Right atrium auricular region (tissue), 2 donors: ENCODE data around the gene EREG. TPM values are rescaled to one million over a fixed set of nuclear protein-coding genes. Genes with fewer than 3 reads are reported as not detected.

ENCODE experiments used
- DNase-seq: peaks from one replicate; pipeline ENCODE4 v3.0.0-alpha.2; 2019; ENCODE audit warnings: low spot score
- H3K27ac ChIP-seq, 2 donors: fragments of 200-600 bp; sonication (generic); 1 replicate in 1 of 2; 2 replicates in 1 of 2; pipeline ENCODE4 v1.5.1; 2016 to 2019
- H3K27me3 ChIP-seq, 2 donors: fragments of 200-600 bp; sonication (generic); one replicate each; pipeline versions ENCODE4 v1.5.1 to v1.6.0; 2017 to 2019
- H3K36me3 ChIP-seq: fragments of 200-600 bp; sonication (generic); one replicate; pipeline ENCODE4 v1.5.1; 2016
- H3K4me1 ChIP-seq, 2 donors: fragments of 200-600 bp; sonication (generic); one replicate each; pipeline versions ENCODE4 v1.5.1 to v1.6.0; 2017 to 2019
- H3K4me3 ChIP-seq, 2 donors: fragments of 200-600 bp; sonication (generic); 1 replicate in 1 of 2; 2 replicates in 1 of 2; pipeline ENCODE4 v1.5.1; 2017 to 2019; ENCODE audit warnings: mild to moderate bottlenecking in 1 of 2, moderate library complexity in 1 of 2
- H3K9me3 ChIP-seq, 2 donors: fragments of 200-600 bp; sonication (generic); one replicate each; pipeline ENCODE4 v1.5.1; 2019
- total RNA-seq, 2 donors: library from RNA; depleted of rRNA; stranded (reverse); fragments of >200 nt; gene quantifications; one replicate each; pipeline ENCODE4 v1.1.0, GENCODE V29; 2016
- TF ChIP-seq, protein P1 (sequence below), 2 donors: fragments of 200-600 bp; sonication (generic); IDR thresholded peaks; one replicate each; pipeline ENCODE4 v1.5.1; 2019; ENCODE audit warnings: antibody characterized with exemption in 2 of 2

Gene EREG
- total RNA-seq, 2 donors from 2014 or later: 0.31 to 3.1 TPM

DNA sequence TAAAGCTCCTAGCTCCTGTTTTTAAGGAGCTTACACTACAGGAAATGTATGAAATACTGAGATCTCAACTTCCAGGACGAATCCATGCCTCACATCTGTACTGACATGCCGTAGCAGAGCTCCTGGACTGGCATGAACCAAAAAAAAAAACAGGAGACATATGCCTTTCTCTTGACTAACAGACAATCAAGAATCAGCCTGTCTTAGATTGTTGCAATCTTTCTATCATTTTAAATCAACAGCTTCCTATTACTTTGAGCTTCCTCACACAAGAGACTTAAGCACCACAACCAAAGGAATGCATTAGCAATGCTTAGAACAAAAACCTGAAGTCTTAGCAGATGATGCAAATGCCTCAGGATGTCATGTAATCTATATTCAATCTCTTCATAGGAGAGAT lies 45.3 kb downstream of the EREG start:
- DNase-seq: no peak
- Histone ChIP-seq H3K36me3 (no peaks in the 10 kb centered on the region), H3K4me3 (no peak overlapping the region), H3K4me1 (no peaks in the 10 kb centered on the region), H3K27me3 (no peaks in the 10 kb centered on the region), H3K9me3 (no peaks in the 10 kb centered on the region), H3K27ac (no peak overlapping the region)
- TF ChIP-seq, protein P1, sequence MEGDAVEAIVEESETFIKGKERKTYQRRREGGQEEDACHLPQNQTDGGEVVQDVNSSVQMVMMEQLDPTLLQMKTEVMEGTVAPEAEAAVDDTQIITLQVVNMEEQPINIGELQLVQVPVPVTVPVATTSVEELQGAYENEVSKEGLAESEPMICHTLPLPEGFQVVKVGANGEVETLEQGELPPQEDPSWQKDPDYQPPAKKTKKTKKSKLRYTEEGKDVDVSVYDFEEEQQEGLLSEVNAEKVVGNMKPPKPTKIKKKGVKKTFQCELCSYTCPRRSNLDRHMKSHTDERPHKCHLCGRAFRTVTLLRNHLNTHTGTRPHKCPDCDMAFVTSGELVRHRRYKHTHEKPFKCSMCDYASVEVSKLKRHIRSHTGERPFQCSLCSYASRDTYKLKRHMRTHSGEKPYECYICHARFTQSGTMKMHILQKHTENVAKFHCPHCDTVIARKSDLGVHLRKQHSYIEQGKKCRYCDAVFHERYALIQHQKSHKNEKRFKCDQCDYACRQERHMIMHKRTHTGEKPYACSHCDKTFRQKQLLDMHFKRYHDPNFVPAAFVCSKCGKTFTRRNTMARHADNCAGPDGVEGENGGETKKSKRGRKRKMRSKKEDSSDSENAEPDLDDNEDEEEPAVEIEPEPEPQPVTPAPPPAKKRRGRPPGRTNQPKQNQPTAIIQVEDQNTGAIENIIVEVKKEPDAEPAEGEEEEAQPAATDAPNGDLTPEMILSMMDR (IDR thresholded peaks at IDR 0.05): no peak

GRCh38 chr4:74412225-74412624 lies 47.3 kb downstream of the EREG start:
- H3K9me3 ChIP-seq: no peaks in the 10 kb centered on the region
- H3K27ac ChIP-seq: no peak overlapping the region
- no peak overlapping the region for H3K4me3 ChIP-seq
- no peaks in the 10 kb centered on the region for H3K27me3 ChIP-seq
- TF ChIP-seq, protein P1 (IDR thresholded peaks at IDR 0.05): no peak
- no peaks in the 10 kb centered on the region for H3K36me3 ChIP-seq
- no peaks in the 10 kb centered on the region for H3K4me1 ChIP-seq
- no peak for DNase-seq

DNA sequence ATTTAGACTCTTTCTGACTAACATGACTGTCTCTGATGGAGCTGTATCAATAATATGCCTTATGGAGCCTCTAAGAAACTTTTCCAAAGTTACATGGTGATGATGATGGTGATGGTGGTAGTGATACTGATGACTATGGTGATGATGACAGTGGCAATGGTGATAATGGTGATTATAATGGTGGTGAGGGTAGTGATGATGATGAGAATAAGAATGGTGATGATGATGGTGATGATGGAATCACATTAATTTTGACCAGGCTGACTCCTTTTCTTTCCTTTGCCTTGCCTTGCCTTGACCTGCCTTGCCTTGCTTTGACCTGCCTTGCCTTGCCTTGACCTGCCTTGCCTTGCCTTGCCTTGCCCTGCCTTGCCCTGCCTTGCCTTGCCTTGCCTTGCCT lies 48.3 kb downstream of the EREG start:
- no peak for DNase-seq
- no peaks in the 10 kb centered on the region for H3K9me3 ChIP-seq
- H3K36me3 ChIP-seq: no peaks in the 10 kb centered on the region
- TF ChIP-seq, protein P1 (IDR thresholded peaks at IDR 0.05): no peak
- no peak overlapping the region for H3K27ac ChIP-seq
- H3K4me1 ChIP-seq: peaks cover 0 to 4% of the 10 kb centered on the region in 2 donors
- no peaks in the 10 kb centered on the region for H3K27me3 ChIP-seq
- H3K4me3 ChIP-seq: no peak overlapping the region

DNA sequence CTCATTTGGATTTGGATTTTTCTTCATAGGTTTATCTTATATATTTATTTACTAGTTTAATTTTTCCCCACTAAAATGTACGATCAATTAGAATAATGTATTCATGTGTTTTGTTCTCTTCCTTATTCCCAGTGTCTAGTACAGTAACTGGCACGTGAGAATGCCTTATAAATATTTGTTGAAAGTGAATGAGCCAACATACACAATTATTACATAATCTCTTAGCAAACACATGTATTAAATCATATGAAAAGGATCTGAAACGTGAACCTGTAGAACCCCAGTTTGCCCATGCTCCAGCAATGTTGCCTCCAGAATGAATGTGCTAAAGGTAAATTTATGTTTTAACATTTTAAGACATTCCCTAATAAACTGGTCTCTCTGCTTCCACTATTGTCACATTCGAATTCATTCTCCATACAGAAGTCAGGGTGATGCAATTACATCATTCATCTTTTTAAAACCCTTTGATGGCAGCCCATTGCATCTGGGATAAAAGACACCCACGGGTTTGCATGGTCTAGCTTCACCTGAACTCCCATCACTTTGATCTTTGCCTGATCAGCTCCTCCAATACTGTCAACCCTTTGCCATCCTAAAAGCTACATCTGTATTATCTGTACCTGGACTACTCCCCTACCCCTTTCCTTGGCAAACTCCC lies 49.3 kb downstream of the EREG start:
- H3K36me3 ChIP-seq: no peaks in the 10 kb centered on the region
- H3K4me3 ChIP-seq: no peak overlapping the region
- no peaks in the 10 kb centered on the region for H3K27me3 ChIP-seq
- peaks cover 0 to 7% of the 10 kb centered on the region in 2 donors for H3K4me1 ChIP-seq
- DNase-seq: no peak
- TF ChIP-seq, protein P1 (IDR thresholded peaks at IDR 0.05): no peak
- H3K27ac ChIP-seq: no peak overlapping the region
- H3K9me3 ChIP-seq: no peaks in the 10 kb centered on the region

GRCh38 chr4:74415602-74416300 lies 50.8 kb downstream of the EREG start:
- Histone ChIP-seq H3K4me3 (no peak overlapping the region), H3K4me1 (peaks cover 0 to 7% of the 10 kb centered on the region in 2 donors), H3K36me3 (no peaks in the 10 kb centered on the region), H3K27ac (no peak overlapping the region), H3K27me3 (no peaks in the 10 kb centered on the region), H3K9me3 (no peaks in the 10 kb centered on the region)
- TF ChIP-seq, protein P1 (IDR thresholded peaks at IDR 0.05): no peak
- no peak for DNase-seq
